Hepatocyte (in vitro differentiated cells): ENCODE data around the gene CLINT1. TPM values are rescaled to one million over a fixed set of nuclear protein-coding genes. Genes with fewer than 3 reads are reported as not detected.

Experiments used
- DNase-seq: peaks from one replicate; pipeline ENCODE4 v3.0.0-alpha.2; 2016; ENCODE audit warnings: low spot score
- H2AFZ ChIP-seq: fragments of 200-600 bp; sonication (generic); 2 replicates; pipeline ENCODE4 v1.6.0; 2016; ENCODE audit warnings: antibody characterized with exemption, mild to moderate bottlenecking
- H3K27ac ChIP-seq: fragments of 200-600 bp; sonication (generic); 2 replicates; pipeline ENCODE4 v1.5.1; 2016; ENCODE audit warnings: mild to moderate bottlenecking
- H3K27me3 ChIP-seq: fragments of 200-600 bp; sonication (generic); 2 replicates; pipeline ENCODE4 v1.6.1; 2016
- H3K36me3 ChIP-seq: fragments of 200-600 bp; sonication (generic); replicated peaks from 2 replicates; pipeline ENCODE4 v1.5.1; 2016; ENCODE audit warnings: low read depth; ENCODE audit not compliant: insufficient read depth
- H3K4me1 ChIP-seq: fragments of 200-600 bp; sonication (generic); 2 replicates; pipeline ENCODE4 v1.5.1; 2016; ENCODE audit warnings: mild to moderate bottlenecking, moderate library complexity; ENCODE audit not compliant: insufficient read depth
- H3K4me2 ChIP-seq: fragments of 200-600 bp; sonication (generic); 2 replicates; pipeline ENCODE4 v1.6.0; 2016
- H3K4me3 ChIP-seq: fragments of 200-600 bp; sonication (generic); 2 replicates; pipeline ENCODE4 v1.5.1; 2016; ENCODE audit warnings: mild to moderate bottlenecking
- H3K79me2 ChIP-seq: fragments of 200-600 bp; sonication (generic); 2 replicates; pipeline ENCODE4 v1.6.0; 2017; ENCODE audit warnings: mild to moderate bottlenecking
- H3K9me2 ChIP-seq: fragments of 200-600 bp; sonication (generic); replicated peaks from 2 replicates; pipeline ENCODE4 v1.6.0; 2017; ENCODE audit warnings: mild to moderate bottlenecking; ENCODE audit not compliant: insufficient read depth
- H3K9me3 ChIP-seq: fragments of 200-600 bp; sonication (generic); 2 replicates; pipeline ENCODE4 v1.5.1; 2016; ENCODE audit warnings: low read depth, mild to moderate bottlenecking
- H4K20me1 ChIP-seq: fragments of 200-600 bp; sonication (generic); 2 replicates; pipeline ENCODE4 v1.6.0; 2016; ENCODE audit warnings: mild to moderate bottlenecking; ENCODE audit not compliant: insufficient read depth, poor library complexity, severe bottlenecking
- EZH2 ChIP-seq: fragments of 200-600 bp; sonication (generic); IDR thresholded peaks from 2 replicates; pipeline ENCODE4 v1.6.1; 2016; ENCODE audit warnings: antibody characterized with exemption, mild to moderate bottlenecking, borderline replicate concordance
- EZH2phosphoT487 ChIP-seq: fragments of 200-600 bp; sonication (generic); IDR thresholded peaks from one replicate; pipeline ENCODE4 v1.6.1; 2018; ENCODE audit warnings: antibody characterized with exemption, mild to moderate bottlenecking, low read depth, moderate library complexity; ENCODE audit not compliant: unreplicated experiment, severe bottlenecking
- WGBS: methylation state at CpG from one replicate; pipeline ENCODE4 v1.1.6; 2016; ENCODE audit warnings: low lambda C conversion rate; ENCODE audit errors: missing lambda C conversion rate; 5-methylcytosine and 5-hydroxymethylcytosine counted together
- polyA plus RNA-seq: library from polyadenylated mRNA; unstranded; fragments of >200 nt; fragmentation: Nextera tagmentation; extraction: Ambion mirVana; gene quantifications from 2 replicates; pipeline ENCODE4 v1.2.1, GENCODE V29; 2016
- small RNA-seq: library from RNA; depleted of rRNA; stranded (forward); fragments of <200 nt; gene quantifications from one replicate; pipeline ENCODE3, GENCODE V24; 2014
- total RNA-seq: library from RNA; depleted of rRNA; stranded (reverse); fragments of >200 nt; gene quantifications from 2 replicates; pipeline ENCODE4 v1.2.3, GENCODE V29; 2014
- TF ChIP-seq, protein P1 (sequence below): fragments of 200-600 bp; sonication (generic); IDR thresholded peaks from 2 replicates; pipeline ENCODE4 v1.5.1; 2016; ENCODE audit warnings: antibody characterized with exemption, mild to moderate bottlenecking; ENCODE audit not compliant: poor library complexity

Gene CLINT1
- total and polyA plus RNA-seq, 2 experiments from 2014 or later, result 78.0 to 129 TPM

GRCh38 chr5:157735991-157736390, 123.0 kb downstream of the CLINT1 start:
- Histone ChIP-seq H3K4me1 (no peaks in the 10 kb centered on the region), H3K4me2 (no peak overlapping the region), H3K4me3 (no peak overlapping the region), H3K27ac (no peak overlapping the region), H3K27me3 (no peaks in the 10 kb centered on the region), H3K79me2 (peaks cover 6% of the 10 kb centered on the region), H2AFZ (no peak overlapping the region), H3K9me3 (no peaks in the 10 kb centered on the region), H4K20me1 (no peaks in the 10 kb centered on the region), H3K36me3 (no peaks in the 10 kb centered on the region), H3K9me2 (no peaks in the 10 kb centered on the region)
- WGBS, result 78% methylated on average over 6 of the region's 6 CpGs
- no peak for DNase-seq
- TF ChIP-seq, protein P1, sequence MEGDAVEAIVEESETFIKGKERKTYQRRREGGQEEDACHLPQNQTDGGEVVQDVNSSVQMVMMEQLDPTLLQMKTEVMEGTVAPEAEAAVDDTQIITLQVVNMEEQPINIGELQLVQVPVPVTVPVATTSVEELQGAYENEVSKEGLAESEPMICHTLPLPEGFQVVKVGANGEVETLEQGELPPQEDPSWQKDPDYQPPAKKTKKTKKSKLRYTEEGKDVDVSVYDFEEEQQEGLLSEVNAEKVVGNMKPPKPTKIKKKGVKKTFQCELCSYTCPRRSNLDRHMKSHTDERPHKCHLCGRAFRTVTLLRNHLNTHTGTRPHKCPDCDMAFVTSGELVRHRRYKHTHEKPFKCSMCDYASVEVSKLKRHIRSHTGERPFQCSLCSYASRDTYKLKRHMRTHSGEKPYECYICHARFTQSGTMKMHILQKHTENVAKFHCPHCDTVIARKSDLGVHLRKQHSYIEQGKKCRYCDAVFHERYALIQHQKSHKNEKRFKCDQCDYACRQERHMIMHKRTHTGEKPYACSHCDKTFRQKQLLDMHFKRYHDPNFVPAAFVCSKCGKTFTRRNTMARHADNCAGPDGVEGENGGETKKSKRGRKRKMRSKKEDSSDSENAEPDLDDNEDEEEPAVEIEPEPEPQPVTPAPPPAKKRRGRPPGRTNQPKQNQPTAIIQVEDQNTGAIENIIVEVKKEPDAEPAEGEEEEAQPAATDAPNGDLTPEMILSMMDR, result no peak
- TF ChIP-seq EZH2 (no peak), EZH2phosphoT487 (no peak)

Small RNAs within 50 kb of the gene (small RNA-seq; reads per million reads assigned to genes)
- gene AC026407.1 (not detected), gene RNU6-260P (not detected)

Other genes with a start within 250 kb of the CLINT1 start
- not detected in 2 replicates for gene SOX30, start 206.7 kb downstream of the CLINT1 start, total RNA-seq
- 0.44 TPM in 1 of 2 replicates, not detected in the other for gene SOX30, start 206.7 kb downstream of the CLINT1 start, polyA plus RNA-seq
- gene C5orf52, start 187.6 kb downstream of the CLINT1 start, total RNA-seq, result not detected in 2 replicates
- not detected in 2 replicates for gene C5orf52, start 187.6 kb downstream of the CLINT1 start, polyA plus RNA-seq
- gene THG1L, start 127.7 kb downstream of the CLINT1 start, total RNA-seq, result 10.2 and 16.2 TPM in 2 replicates
- 7.5 and 8.8 TPM in 2 replicates for gene THG1L, start 127.7 kb downstream of the CLINT1 start, polyA plus RNA-seq
- gene LSM11, start 115.4 kb downstream of the CLINT1 start, total RNA-seq, result 4.7 and 6.4 TPM in 2 replicates
- 1.3 and 2.1 TPM in 2 replicates for gene LSM11, start 115.4 kb downstream of the CLINT1 start, polyA plus RNA-seq